Liver (tissue), 9 donors: ENCODE measurements around the gene ZBP1. TPM values are rescaled to one million over a fixed set of nuclear protein-coding genes. Genes with fewer than 3 reads are reported as not detected.

Experiments used
- DNase-seq: peaks from one replicate; pipeline ENCODE4 v3.0.0-alpha.2; 2017; ENCODE audit warnings: low spot score
- H3K27ac ChIP-seq, 2 donors: one replicate each; pipeline ENCODE4 v1.7.0; 2013; ENCODE audit warnings: inconsistent platforms in 2 of 2, low read length in 2 of 2, control low read depth in 1 of 2, low read depth in 1 of 2, mild to moderate bottlenecking in 1 of 2
- H3K27me3 ChIP-seq, 4 donors: one replicate each; pipeline versions ENCODE4 v1.6.1 to v1.7.0; 2013; ENCODE audit warnings: low read length in 3 of 4, inconsistent platforms in 1 of 4, mild to moderate bottlenecking in 1 of 4, moderate library complexity in 1 of 4; ENCODE audit not compliant: control insufficient read depth in 4 of 4, insufficient read depth in 4 of 4
- H3K36me3 ChIP-seq, 4 donors: one replicate each; pipeline versions ENCODE4 v1.6.1 to v1.7.0; 2013; ENCODE audit warnings: low read length in 3 of 4, mild to moderate bottlenecking in 3 of 4, low read depth in 1 of 4, moderate library complexity in 1 of 4; ENCODE audit not compliant: control insufficient read depth in 4 of 4, insufficient read depth in 3 of 4
- H3K4me1 ChIP-seq, 4 donors: one replicate each; pipeline versions ENCODE4 v1.6.1 to v1.7.0; 2013; ENCODE audit warnings: low read length in 3 of 4, mild to moderate bottlenecking in 3 of 4, moderate library complexity in 1 of 4; ENCODE audit not compliant: control insufficient read depth in 4 of 4, insufficient read depth in 4 of 4
- H3K4me3 ChIP-seq, 3 donors: one replicate each; pipeline versions ENCODE4 v1.6.1 to v1.7.0; 2013; ENCODE audit warnings: low read length in 3 of 3, control low read depth in 1 of 3, low read depth in 1 of 3, mild to moderate bottlenecking in 1 of 3
- H3K9ac ChIP-seq, 2 donors: one replicate each; pipeline ENCODE4 v1.7.0; 2013; ENCODE audit warnings: low read length in 2 of 2, mild to moderate bottlenecking in 2 of 2, moderate library complexity in 2 of 2, control low read depth in 1 of 2, low read depth in 1 of 2
- H3K9me3 ChIP-seq, 4 donors: one replicate each; pipeline versions ENCODE4 v1.6.1 to v1.7.0; 2013; ENCODE audit warnings: low read length in 3 of 4; ENCODE audit not compliant: control insufficient read depth in 4 of 4
- EGR1 ChIP-seq, 2 donors: IDR thresholded peaks; 2 replicates each; pipeline ENCODE4 v1.6.1; 2016 to 2018; ENCODE audit warnings: antibody characterized with exemption in 2 of 2, low read depth in 2 of 2
- FOXA1 ChIP-seq: IDR thresholded peaks from 2 replicates; pipeline ENCODE4 v1.6.1; 2016; ENCODE audit warnings: antibody characterized with exemption
- GABPA ChIP-seq, 2 donors: IDR thresholded peaks in 1 of 2; conservative IDR thresholded peaks in 1 of 2; 2 replicates each; pipeline ENCODE4 v1.6.1; 2016; ENCODE audit warnings: antibody characterized with exemption in 2 of 2, mild to moderate bottlenecking in 1 of 2, moderate library complexity in 1 of 2
- HNF4A ChIP-seq, 2 donors: conservative IDR thresholded peaks; 2 replicates each; pipeline ENCODE4 v1.6.1; 2016; ENCODE audit warnings: antibody characterized with exemption in 2 of 2, mild to moderate bottlenecking in 2 of 2
- HNF4G ChIP-seq: IDR thresholded peaks from 2 replicates; pipeline ENCODE4 v1.6.1; 2016; ENCODE audit warnings: antibody characterized with exemption
- JUND ChIP-seq, 2 donors: IDR thresholded peaks; 2 replicates each; pipeline ENCODE4 v1.6.1; 2016; ENCODE audit warnings: antibody characterized with exemption in 2 of 2
- NR2F2 ChIP-seq: IDR thresholded peaks from 2 replicates; pipeline ENCODE4 v1.6.1; 2016; ENCODE audit warnings: antibody characterized with exemption
- RXRA ChIP-seq, 2 donors: IDR thresholded peaks; 2 replicates each; pipeline ENCODE4 v1.6.1; 2017 to 2018; ENCODE audit warnings: antibody characterized with exemption in 2 of 2, mild to moderate bottlenecking in 1 of 2
- SP1 ChIP-seq: IDR thresholded peaks from 2 replicates; pipeline ENCODE4 v1.6.1; 2018; ENCODE audit warnings: antibody characterized with exemption, mild to moderate bottlenecking
- TAF1 ChIP-seq: conservative IDR thresholded peaks from 2 replicates; pipeline ENCODE4 v1.6.1; 2016; ENCODE audit warnings: antibody characterized with exemption, mild to moderate bottlenecking
- YY1 ChIP-seq: IDR thresholded peaks from 2 replicates; pipeline ENCODE4 v1.6.1; 2016; ENCODE audit warnings: antibody characterized with exemption, mild to moderate bottlenecking
- ZBTB33 ChIP-seq: IDR thresholded peaks from 2 replicates; pipeline ENCODE4 v1.6.1; 2016; ENCODE audit warnings: antibody characterized with exemption
- WGBS: extraction: QIAGEN DNeasy Blood & Tissue Kit; methylation state at CpG from one replicate; pipeline ENCODE4 v1.1.7; 2013; 5-methylcytosine and 5-hydroxymethylcytosine counted together
- polyA plus RNA-seq, 2 donors: library from polyadenylated mRNA; stranded (reverse) in 1 of 2; unstranded in 1 of 2; fragments of 200-250 nt in 1 of 2; fragments of >200 nt in 1 of 2; fragmentation: Nextera tagmentation in 1 of 2; extraction: Ambion mirVana in 1 of 2; gene quantifications; one replicate each; pipeline versions ENCODE4 v1.2.1 to v1.2.3, GENCODE V29; 2013 to 2015
- total RNA-seq, 2 donors: library from RNA; depleted of rRNA; stranded (reverse); fragments of >200 nt; gene quantifications; one replicate each; pipeline ENCODE4 v1.2.3, GENCODE V29; 2014
- TF ChIP-seq, protein P1 (sequence below): IDR thresholded peaks from 2 replicates; pipeline ENCODE4 v1.6.1; 2016; ENCODE audit warnings: antibody characterized with exemption, mild to moderate bottlenecking
- donor health status: healthy.
- donor health status: healthy.
- donor health status: healthy.
- donor health status: healthy.
- donor health status: healthy.

Gene ZBP1
- total and polyA plus RNA-seq, 4 donors = 0.06 to 0.42 (median 0.13) TPM

- H3K9ac ChIP-seq = no peak overlapping the region
These were observed 2.0 kb downstream of the ZBP1 start for GRCh38 chr20:57618091-57618763.

DNA sequence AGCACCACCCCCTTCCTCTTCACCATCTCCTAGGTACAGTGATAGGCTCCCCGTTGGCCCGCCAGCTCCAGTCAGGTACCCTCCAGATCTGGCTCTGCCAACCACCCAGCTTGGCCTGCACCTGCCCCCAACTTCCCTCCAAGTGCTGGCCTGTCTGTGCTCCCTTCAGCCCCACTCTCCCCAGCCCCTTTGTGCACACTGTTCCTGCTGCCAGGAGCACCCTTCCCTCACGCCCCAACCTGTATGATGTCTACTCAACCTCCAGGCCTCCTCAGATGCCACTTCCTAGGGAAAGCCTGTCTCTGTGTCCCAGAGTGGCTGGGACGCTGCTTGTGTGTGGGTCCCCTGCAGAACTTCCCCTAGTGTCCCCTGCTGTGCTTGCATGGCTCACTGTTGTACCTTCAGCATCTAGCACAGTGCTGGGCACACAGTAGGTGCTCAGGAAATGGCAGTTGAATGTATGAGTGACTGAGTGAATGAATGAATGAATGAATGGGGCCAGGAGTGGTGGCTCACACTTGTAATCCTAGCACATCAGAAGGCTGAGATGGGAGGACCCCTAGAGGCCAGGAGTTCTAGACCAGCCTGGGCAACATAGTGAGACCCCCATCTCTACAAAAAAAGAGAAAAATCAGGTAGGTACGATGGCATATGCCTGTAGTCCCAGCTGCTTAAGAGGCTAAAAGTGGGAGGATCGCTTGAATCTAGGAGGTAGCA, 3.0 kb downstream of the ZBP1 start:
- no peak overlapping the region for H3K27ac ChIP-seq
- 75% methylated on average over 6 of the region's 6 CpGs for WGBS
- H3K9ac ChIP-seq = no peak overlapping the region
- no peaks in the 10 kb centered on the region for H3K4me1 ChIP-seq
- DNase-seq = no peak
- TF ChIP-seq EGR1 (IDR thresholded peaks at IDR 0.05; ENCODE audit: low read depth in 2 of 2) (no peak), TAF1 (no peak), NR2F2 (no peak), SP1 (no peak), FOXA1 (no peak), HNF4A (conservative IDR thresholded peaks at IDR 0.05) (no peak), JUND (IDR thresholded peaks at IDR 0.05) (no peak), ZBTB33 (no peak)
- H3K27me3 ChIP-seq = no peaks in the 10 kb centered on the region
- H3K36me3 ChIP-seq = no peaks in the 10 kb centered on the region
- H3K4me3 ChIP-seq = no peak overlapping the region
- H3K9me3 ChIP-seq = no peaks in the 10 kb centered on the region

More at GRCh38 chr20:57618091-57618763, 2.0 kb downstream of the ZBP1 start:
- H3K27ac ChIP-seq = no peak overlapping the region
- no peak for DNase-seq
- H3K9me3 ChIP-seq = no peaks in the 10 kb centered on the region
- H3K4me1 ChIP-seq = no peaks in the 10 kb centered on the region
- H3K27me3 ChIP-seq = no peaks in the 10 kb centered on the region
- H3K36me3 ChIP-seq = no peaks in the 10 kb centered on the region
- H3K4me3 ChIP-seq = no peak overlapping the region
- 67% methylated on average over 14 of the region's 14 CpGs for WGBS
- TF ChIP-seq RXRA (IDR thresholded peaks at IDR 0.05) = no peak
- TF ChIP-seq YY1 = no peak
- no peak for TF ChIP-seq HNF4A (conservative IDR thresholded peaks at IDR 0.05)

DNA sequence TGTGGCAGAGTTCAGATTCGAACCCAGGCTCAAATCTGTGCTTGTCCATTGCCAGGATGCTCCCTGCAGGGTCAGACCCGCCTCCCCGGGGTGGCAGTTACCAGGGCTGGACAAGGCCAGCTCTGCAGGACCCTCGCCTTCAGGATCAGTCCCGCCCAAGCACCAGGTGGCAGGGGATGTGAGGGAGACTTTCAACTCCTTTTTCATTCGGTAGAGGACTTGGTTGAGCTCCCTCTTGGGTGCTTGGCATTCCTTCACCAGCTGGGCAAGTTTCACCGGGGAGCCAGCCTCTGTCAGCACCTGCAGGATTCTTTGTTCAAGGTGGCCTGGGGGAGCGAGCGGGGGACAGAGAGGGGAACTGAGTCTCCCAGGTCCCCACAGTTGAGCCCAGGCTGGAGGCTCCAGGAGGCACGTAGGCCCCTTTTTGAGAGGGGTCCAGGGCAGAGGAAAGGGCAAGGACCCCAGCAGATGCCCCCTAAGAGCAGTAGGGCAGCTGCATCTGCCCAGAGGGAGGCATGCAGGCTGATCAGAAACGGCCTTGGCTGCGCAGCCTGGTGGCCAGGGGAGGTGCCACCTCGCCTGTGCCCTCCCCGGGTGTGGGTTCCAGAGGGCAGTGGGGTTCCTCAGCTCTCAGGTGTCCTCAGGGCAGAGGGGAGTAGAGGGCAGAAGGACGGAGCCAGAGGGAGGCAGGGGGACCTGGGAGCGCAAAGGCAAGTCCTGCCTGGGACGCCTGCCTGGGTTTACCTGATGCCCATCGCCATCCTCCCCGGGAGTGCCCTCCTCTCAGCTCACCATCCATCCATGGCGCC, 3.9 kb downstream of the ZBP1 start:
- no peak overlapping the region for H3K4me3 ChIP-seq
- no peak for TF ChIP-seq RXRA (IDR thresholded peaks at IDR 0.05)
- TF ChIP-seq HNF4A (conservative IDR thresholded peaks at IDR 0.05) = no peak
- no peak for TF ChIP-seq GABPA (IDR thresholded peaks at IDR 0.05 in 1 of 2, conservative IDR thresholded peaks at IDR 0.05 in 1 of 2)
- TF ChIP-seq, protein P1, sequence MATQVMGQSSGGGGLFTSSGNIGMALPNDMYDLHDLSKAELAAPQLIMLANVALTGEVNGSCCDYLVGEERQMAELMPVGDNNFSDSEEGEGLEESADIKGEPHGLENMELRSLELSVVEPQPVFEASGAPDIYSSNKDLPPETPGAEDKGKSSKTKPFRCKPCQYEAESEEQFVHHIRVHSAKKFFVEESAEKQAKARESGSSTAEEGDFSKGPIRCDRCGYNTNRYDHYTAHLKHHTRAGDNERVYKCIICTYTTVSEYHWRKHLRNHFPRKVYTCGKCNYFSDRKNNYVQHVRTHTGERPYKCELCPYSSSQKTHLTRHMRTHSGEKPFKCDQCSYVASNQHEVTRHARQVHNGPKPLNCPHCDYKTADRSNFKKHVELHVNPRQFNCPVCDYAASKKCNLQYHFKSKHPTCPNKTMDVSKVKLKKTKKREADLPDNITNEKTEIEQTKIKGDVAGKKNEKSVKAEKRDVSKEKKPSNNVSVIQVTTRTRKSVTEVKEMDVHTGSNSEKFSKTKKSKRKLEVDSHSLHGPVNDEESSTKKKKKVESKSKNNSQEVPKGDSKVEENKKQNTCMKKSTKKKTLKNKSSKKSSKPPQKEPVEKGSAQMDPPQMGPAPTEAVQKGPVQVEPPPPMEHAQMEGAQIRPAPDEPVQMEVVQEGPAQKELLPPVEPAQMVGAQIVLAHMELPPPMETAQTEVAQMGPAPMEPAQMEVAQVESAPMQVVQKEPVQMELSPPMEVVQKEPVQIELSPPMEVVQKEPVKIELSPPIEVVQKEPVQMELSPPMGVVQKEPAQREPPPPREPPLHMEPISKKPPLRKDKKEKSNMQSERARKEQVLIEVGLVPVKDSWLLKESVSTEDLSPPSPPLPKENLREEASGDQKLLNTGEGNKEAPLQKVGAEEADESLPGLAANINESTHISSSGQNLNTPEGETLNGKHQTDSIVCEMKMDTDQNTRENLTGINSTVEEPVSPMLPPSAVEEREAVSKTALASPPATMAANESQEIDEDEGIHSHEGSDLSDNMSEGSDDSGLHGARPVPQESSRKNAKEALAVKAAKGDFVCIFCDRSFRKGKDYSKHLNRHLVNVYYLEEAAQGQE = no peak
- TF ChIP-seq HNF4G = no peak
- no peak for TF ChIP-seq JUND (IDR thresholded peaks at IDR 0.05)
- no peaks in the 10 kb centered on the region for H3K36me3 ChIP-seq
- 74% methylated on average over 20 of the region's 20 CpGs for WGBS
- DNase-seq = no peak
- no peaks in the 10 kb centered on the region for H3K27me3 ChIP-seq
- H3K4me1 ChIP-seq = no peaks in the 10 kb centered on the region
- H3K9me3 ChIP-seq = no peaks in the 10 kb centered on the region
- H3K27ac ChIP-seq = no peak overlapping the region
- no peak overlapping the region for H3K9ac ChIP-seq
